ENCODE results near the gene PKDREJ.

Gene PKDREJ

GRCh38 chr22:46296257-46297150, 33.4 kb upstream of the PKDREJ start, which contains the start of gene GTSE1:
Gene GTSE1, plus strand, starts transcription at chr22:46296870. Its CDS starts 531 bp downstream, at chr22:46297401.
- DNase-seq: peak; percentile 93 to 96 (median 96)
- Histone ChIP-seq H3K36me3 (ENCODE audit: control insufficient read depth, insufficient read depth, low read length) (no peaks in the 10 kb centered on the region), H3K4me3 (ENCODE audit: insufficient read depth, low read depth, low read length, poor library complexity, severe bottlenecking) (peak within 1 kb of the TSS; percentile 55), H3K4me1 (ENCODE audit: control insufficient read depth, insufficient read depth, low read length, poor library complexity, severe bottlenecking) (peaks cover 11% of the 10 kb centered on the region), H3K27ac (ENCODE audit: insufficient read depth, low read length, poor library complexity, severe bottlenecking) (peak within 1 kb of the TSS; percentile 74), H3K27me3 (replicated peaks; ENCODE audit: control insufficient read depth, insufficient read depth, low read length, poor library complexity, severe bottlenecking) (no peaks in the 10 kb centered on the region), H3K9me3 (ENCODE audit: control insufficient read depth, low read length) (no peaks in the 10 kb centered on the region)

- DNase-seq: no peak
- Histone ChIP-seq H3K27me3 (replicated peaks; ENCODE audit: control insufficient read depth, insufficient read depth, low read length, poor library complexity, severe bottlenecking) (no peaks in the 10 kb centered on the region), H3K4me3 (ENCODE audit: insufficient read depth, low read depth, low read length, poor library complexity, severe bottlenecking) (no peak overlapping the region), H3K9me3 (ENCODE audit: control insufficient read depth, low read length) (no peaks in the 10 kb centered on the region), H3K4me1 (ENCODE audit: control insufficient read depth, insufficient read depth, low read length, poor library complexity, severe bottlenecking) (peaks cover 11% of the 10 kb centered on the region), H3K36me3 (ENCODE audit: control insufficient read depth, insufficient read depth, low read length) (no peaks in the 10 kb centered on the region), H3K27ac (ENCODE audit: insufficient read depth, low read length, poor library complexity, severe bottlenecking) (no peak overlapping the region)
These were observed 32.3 kb upstream of the PKDREJ start for GRCh38 chr22:46295277-46295971.

- Histone ChIP-seq H3K27me3 (replicated peaks; ENCODE audit: control insufficient read depth, insufficient read depth, low read length, poor library complexity, severe bottlenecking) (no peaks in the 10 kb centered on the region), H3K9me3 (ENCODE audit: control insufficient read depth, low read length) (no peaks in the 10 kb centered on the region), H3K4me1 (ENCODE audit: control insufficient read depth, insufficient read depth, low read length, poor library complexity, severe bottlenecking) (peaks cover 11% of the 10 kb centered on the region), H3K27ac (ENCODE audit: insufficient read depth, low read length, poor library complexity, severe bottlenecking) (no peak overlapping the region), H3K36me3 (ENCODE audit: control insufficient read depth, insufficient read depth, low read length) (no peaks in the 10 kb centered on the region), H3K4me3 (ENCODE audit: insufficient read depth, low read depth, low read length, poor library complexity, severe bottlenecking) (no peak overlapping the region)
- no peak for DNase-seq
These were observed 31.6 kb upstream of the PKDREJ start for GRCh38 chr22:46294784-46295183.

GRCh38 chr22:46293577-46294260, 30.6 kb upstream of the PKDREJ start:
- Histone ChIP-seq H3K4me1 (ENCODE audit: control insufficient read depth, insufficient read depth, low read length, poor library complexity, severe bottlenecking) (peaks cover 11% of the 10 kb centered on the region), H3K4me3 (ENCODE audit: insufficient read depth, low read depth, low read length, poor library complexity, severe bottlenecking) (no peak overlapping the region), H3K36me3 (ENCODE audit: control insufficient read depth, insufficient read depth, low read length) (no peaks in the 10 kb centered on the region), H3K9me3 (ENCODE audit: control insufficient read depth, low read length) (no peaks in the 10 kb centered on the region), H3K27me3 (replicated peaks; ENCODE audit: control insufficient read depth, insufficient read depth, low read length, poor library complexity, severe bottlenecking) (no peaks in the 10 kb centered on the region), H3K27ac (ENCODE audit: insufficient read depth, low read length, poor library complexity, severe bottlenecking) (no peak overlapping the region)
- no peak for DNase-seq

- Histone ChIP-seq H3K9me3 (ENCODE audit: control insufficient read depth, low read length) (no peaks in the 10 kb centered on the region), H3K36me3 (ENCODE audit: control insufficient read depth, insufficient read depth, low read length) (no peaks in the 10 kb centered on the region), H3K27ac (ENCODE audit: insufficient read depth, low read length, poor library complexity, severe bottlenecking) (no peak overlapping the region), H3K4me1 (ENCODE audit: control insufficient read depth, insufficient read depth, low read length, poor library complexity, severe bottlenecking) (peaks cover 19% of the 10 kb centered on the region), H3K27me3 (replicated peaks; ENCODE audit: control insufficient read depth, insufficient read depth, low read length, poor library complexity, severe bottlenecking) (no peaks in the 10 kb centered on the region), H3K4me3 (ENCODE audit: insufficient read depth, low read depth, low read length, poor library complexity, severe bottlenecking) (no peak overlapping the region)
- no peak for DNase-seq
These were observed 29.6 kb upstream of the PKDREJ start for GRCh38 chr22:46292732-46293131.

GRCh38 chr22:46292173-46292572, 29.0 kb upstream of the PKDREJ start:
- Histone ChIP-seq H3K27ac (ENCODE audit: insufficient read depth, low read length, poor library complexity, severe bottlenecking) (no peak overlapping the region), H3K4me1 (ENCODE audit: control insufficient read depth, insufficient read depth, low read length, poor library complexity, severe bottlenecking) (peaks cover 19% of the 10 kb centered on the region)

GRCh38 chr22:46290843-46291785, 28.0 kb upstream of the PKDREJ start:
- Histone ChIP-seq H3K9me3 (ENCODE audit: control insufficient read depth, low read length) (no peaks in the 10 kb centered on the region), H3K36me3 (ENCODE audit: control insufficient read depth, insufficient read depth, low read length) (no peaks in the 10 kb centered on the region), H3K4me1 (ENCODE audit: control insufficient read depth, insufficient read depth, low read length, poor library complexity, severe bottlenecking) (peaks cover 15% of the 10 kb centered on the region), H3K27ac (ENCODE audit: insufficient read depth, low read length, poor library complexity, severe bottlenecking) (no peak overlapping the region), H3K27me3 (replicated peaks; ENCODE audit: control insufficient read depth, insufficient read depth, low read length, poor library complexity, severe bottlenecking) (no peaks in the 10 kb centered on the region), H3K4me3 (ENCODE audit: insufficient read depth, low read depth, low read length, poor library complexity, severe bottlenecking) (no peak overlapping the region)
- no peak for DNase-seq

More at GRCh38 chr22:46292173-46292572, 29.0 kb upstream of the PKDREJ start:
- Histone ChIP-seq H3K27me3 (replicated peaks; ENCODE audit: control insufficient read depth, insufficient read depth, low read length, poor library complexity, severe bottlenecking) (no peaks in the 10 kb centered on the region), H3K36me3 (ENCODE audit: control insufficient read depth, insufficient read depth, low read length) (no peaks in the 10 kb centered on the region), H3K9me3 (ENCODE audit: control insufficient read depth, low read length) (no peaks in the 10 kb centered on the region), H3K4me3 (ENCODE audit: insufficient read depth, low read depth, low read length, poor library complexity, severe bottlenecking) (no peak overlapping the region)
- no peak for DNase-seq

GRCh38 chr22:46290121-46290842, 27.1 kb upstream of the PKDREJ start:
- no peaks in the 10 kb centered on the region for H3K36me3 ChIP-seq (ENCODE audit: control insufficient read depth, insufficient read depth, low read length)
- no peak overlapping the region for H3K27ac ChIP-seq (ENCODE audit: insufficient read depth, low read length, poor library complexity, severe bottlenecking)
- DNase-seq: no peak

More at GRCh38 chr22:46290121-46290842, 27.1 kb upstream of the PKDREJ start:
- Histone ChIP-seq H3K9me3 (ENCODE audit: control insufficient read depth, low read length) (no peaks in the 10 kb centered on the region), H3K27me3 (replicated peaks; ENCODE audit: control insufficient read depth, insufficient read depth, low read length, poor library complexity, severe bottlenecking) (no peaks in the 10 kb centered on the region), H3K4me1 (ENCODE audit: control insufficient read depth, insufficient read depth, low read length, poor library complexity, severe bottlenecking) (peaks cover 12% of the 10 kb centered on the region), H3K4me3 (ENCODE audit: insufficient read depth, low read depth, low read length, poor library complexity, severe bottlenecking) (no peak overlapping the region)
